NK-92 (cell line): ENCODE results near the gene BRICD5.

Source experiments
- DNase-seq: peaks from one replicate; lab custom pipeline; 2025; ENCODE audit not compliant: unreplicated experiment; lab: John Stamatoyannopoulos, UW

Gene BRICD5

GRCh38 chr16:2166263-2167067, 44.2 kb downstream of the BRICD5 start:
- DNase-seq, result no peak

- no peak for DNase-seq
Observed at GRCh38 chr16:2165861-2166260, 44.8 kb downstream of the BRICD5 start.

DNA sequence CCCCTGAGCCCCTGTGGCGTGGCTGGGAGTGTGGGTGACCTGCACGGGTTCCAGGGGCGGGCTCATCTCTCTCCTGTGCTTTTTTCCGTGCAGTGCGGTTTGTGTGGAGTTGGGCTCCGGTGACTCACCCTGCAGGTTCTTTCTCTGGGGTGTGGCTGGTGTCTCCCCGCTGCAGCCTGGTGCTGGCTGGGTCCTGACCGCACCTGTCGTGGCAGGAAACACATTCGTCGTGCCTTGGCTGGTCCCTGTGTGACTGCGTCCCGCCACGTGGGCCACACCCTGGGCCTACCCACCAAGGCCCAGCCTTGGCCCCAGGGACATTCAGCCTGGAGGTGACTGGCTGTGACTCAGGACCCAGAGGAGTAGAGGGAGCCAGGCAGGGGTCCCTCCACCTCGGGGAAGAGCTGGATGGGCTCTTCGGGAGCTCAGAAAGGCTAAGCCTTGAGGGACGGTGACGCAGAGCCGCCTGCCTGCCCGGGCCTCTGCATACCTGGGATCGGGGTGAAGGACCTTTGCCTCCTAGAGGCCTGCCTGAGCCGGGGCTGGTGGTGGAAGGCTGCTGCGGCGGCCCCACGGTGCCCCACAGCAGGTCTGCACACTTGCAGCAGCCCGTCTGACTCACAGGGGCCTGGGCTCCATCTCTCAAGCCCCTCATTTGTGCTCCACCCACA, 47.3 kb downstream of the BRICD5 start:
- no peak for DNase-seq

DNA sequence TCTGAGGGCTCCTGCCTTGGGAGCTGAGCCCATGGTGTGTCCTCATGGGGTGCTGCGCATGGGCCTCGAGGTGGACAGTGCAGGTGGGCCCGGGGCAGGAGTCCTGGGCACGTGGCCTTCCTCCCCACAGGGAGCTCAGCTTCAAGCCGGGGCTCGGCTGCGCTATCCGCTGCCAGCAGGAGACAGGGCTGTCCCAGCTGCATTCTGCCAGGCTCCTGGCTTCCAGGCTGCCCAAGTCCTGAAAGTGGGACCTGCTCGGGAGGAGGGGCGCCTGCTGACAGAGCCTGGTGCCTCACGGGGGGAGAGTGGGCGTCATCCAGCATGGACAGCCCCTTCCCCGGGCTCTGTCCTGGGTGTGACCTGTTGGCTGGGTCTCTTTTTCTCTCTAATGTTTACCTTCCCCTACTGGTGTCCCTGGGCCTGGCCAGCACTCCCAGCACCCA, 48.0 kb downstream of the BRICD5 start:
- no peak for DNase-seq

GRCh38 chr16:2161911-2162310, 48.8 kb downstream of the BRICD5 start:
- no peak for DNase-seq

DNA sequence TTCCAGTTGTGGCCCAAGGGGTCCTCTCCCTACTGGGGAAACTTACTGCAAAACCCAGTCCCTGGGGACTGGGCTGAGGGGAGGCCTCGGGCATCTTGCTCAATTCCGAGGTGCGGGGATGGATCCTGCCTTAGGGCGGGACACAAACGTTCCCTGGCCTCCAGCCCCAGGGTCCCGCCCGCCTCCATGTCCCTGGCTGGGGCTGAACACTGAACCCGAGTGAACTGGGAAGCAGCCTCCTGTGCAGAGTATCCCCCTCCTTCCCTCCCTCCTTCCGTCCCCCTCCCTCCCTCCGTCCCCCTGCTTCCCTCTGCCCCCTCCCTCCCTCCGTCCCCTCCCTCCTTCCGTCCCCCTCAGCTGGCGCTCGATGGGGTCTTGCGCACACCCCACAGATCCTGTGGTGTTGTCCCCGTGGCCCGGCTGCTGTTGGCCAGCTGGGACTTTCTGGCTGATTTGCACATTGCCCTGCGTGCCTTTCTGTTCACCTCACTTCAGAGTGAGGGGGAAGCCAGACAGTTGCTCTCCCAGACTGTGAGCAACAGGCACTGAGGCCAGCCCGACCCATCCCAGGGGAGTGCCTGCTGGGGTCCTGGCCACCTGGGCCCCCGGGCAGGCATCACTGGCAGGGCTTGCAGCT, 49.6 kb downstream of the BRICD5 start:
- DNase-seq, result no peak
